ENCODE measurements around the gene STXBP6.

Gene STXBP6

DNA sequence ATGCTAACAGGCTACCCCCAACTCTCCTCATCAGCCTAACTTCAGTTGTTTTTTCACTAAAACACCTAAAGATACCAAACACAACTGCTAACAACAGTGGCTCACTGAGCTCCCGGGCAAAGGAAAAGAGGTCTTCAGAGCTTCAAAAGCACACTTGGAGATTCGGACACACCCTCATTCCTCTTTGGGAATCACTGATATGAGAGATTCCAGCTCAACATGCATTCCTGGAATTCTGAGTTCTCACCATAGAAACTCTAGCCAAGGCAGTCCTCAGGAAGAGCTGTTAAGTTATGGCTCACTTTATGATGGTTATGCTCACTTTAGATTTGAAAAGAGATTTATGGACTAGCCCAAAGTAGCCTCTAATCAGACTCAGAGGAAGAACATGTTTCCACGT is 40.1 kb downstream of the STXBP6 start:
- H3K9me3 ChIP-seq (ENCODE audit: control insufficient read depth, low read depth, low read length): no peaks in the 10 kb centered on the region
- H3K27me3 ChIP-seq (ENCODE audit: control insufficient read depth, insufficient read depth, low read length): no peaks in the 10 kb centered on the region
- no peak overlapping the region for H3K4me3 ChIP-seq (ENCODE audit: low read length)
- peaks cover 8% of the 10 kb centered on the region for H3K4me1 ChIP-seq (ENCODE audit: control insufficient read depth, low read depth, low read length)
- H3K9ac ChIP-seq (ENCODE audit: low read length): no peak overlapping the region
- H3K27ac ChIP-seq (ENCODE audit: low read length): no peak overlapping the region
- no peaks in the 10 kb centered on the region for H3K36me3 ChIP-seq (ENCODE audit: control insufficient read depth, low read depth, low read length)

- no peak overlapping the region for H3K9ac ChIP-seq (ENCODE audit: low read length)
- H3K9me3 ChIP-seq (ENCODE audit: control insufficient read depth, low read depth, low read length): no peaks in the 10 kb centered on the region
- no peaks in the 10 kb centered on the region for H3K27me3 ChIP-seq (ENCODE audit: control insufficient read depth, insufficient read depth, low read length)
- H3K27ac ChIP-seq (ENCODE audit: low read length): no peak overlapping the region
- H3K4me1 ChIP-seq (ENCODE audit: control insufficient read depth, low read depth, low read length): peaks cover 8% of the 10 kb centered on the region
- no peak overlapping the region for H3K4me3 ChIP-seq (ENCODE audit: low read length)
- H3K36me3 ChIP-seq (ENCODE audit: control insufficient read depth, low read depth, low read length): no peaks in the 10 kb centered on the region
These were observed 42.1 kb downstream of the STXBP6 start for GRCh38 chr14:25007832-25008231.

DNA sequence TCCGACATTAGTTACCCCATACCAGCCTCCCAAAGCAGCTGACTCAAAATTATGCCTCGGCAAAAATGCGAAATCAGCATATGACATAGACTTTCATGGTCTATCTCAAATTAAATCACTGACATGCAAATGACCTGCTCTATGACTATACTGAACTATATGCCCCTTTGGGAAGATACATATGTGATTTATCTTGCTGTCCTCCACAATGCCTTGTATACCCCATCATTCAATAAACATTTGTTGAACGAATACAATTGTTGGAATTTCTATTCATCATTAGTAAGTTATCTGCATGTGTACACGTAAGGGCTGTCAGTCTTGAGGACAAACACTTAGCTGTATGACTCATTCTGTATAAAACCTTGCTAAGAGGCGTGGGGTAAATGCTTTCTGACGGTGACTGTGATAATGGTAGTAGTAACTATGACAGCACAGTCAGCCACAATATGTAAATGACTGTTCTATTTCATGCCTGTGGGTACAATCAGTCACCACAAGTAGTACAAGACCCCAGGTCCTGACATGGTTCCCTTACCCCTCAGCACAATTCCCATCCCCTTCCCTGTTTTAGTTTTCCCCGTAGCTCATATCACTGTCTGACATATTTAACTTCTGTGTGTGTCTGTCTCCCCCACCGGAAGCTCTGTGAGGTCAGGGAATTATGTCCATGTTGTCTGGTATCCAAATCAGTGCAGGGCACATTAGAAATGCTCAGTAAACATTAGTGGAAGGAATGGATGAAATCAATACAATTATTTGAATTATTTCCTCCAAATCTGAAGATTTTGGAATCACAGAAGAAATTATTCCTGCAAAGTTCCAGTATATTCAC is 42.8 kb downstream of the STXBP6 start:
- H3K36me3 ChIP-seq (ENCODE audit: control insufficient read depth, low read depth, low read length): no peaks in the 10 kb centered on the region
- H3K27ac ChIP-seq (ENCODE audit: low read length): no peak overlapping the region
- no peak overlapping the region for H3K9ac ChIP-seq (ENCODE audit: low read length)
- H3K27me3 ChIP-seq (ENCODE audit: control insufficient read depth, insufficient read depth, low read length): no peaks in the 10 kb centered on the region
- no peaks in the 10 kb centered on the region for H3K9me3 ChIP-seq (ENCODE audit: control insufficient read depth, low read depth, low read length)
- peaks cover 8% of the 10 kb centered on the region for H3K4me1 ChIP-seq (ENCODE audit: control insufficient read depth, low read depth, low read length)
- no peak overlapping the region for H3K4me3 ChIP-seq (ENCODE audit: low read length)

DNA sequence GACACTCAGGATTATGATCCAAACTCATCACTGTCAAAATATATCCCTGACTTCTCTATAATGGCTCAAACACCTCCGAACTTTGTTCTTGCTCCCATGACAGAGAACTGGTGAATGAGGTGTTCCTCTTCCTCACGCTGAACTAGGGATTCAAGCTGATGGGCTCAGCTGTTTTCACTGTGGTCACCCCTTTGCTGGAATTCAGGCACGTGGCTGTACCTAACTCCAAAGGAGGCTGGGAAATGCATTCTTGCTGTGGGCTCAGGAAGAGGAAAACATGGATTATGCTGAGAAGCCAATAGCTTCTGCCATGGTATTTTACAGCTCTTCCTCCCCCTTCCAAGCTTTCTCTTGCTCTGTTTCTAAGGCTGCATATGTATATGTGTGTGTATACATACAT is 43.9 kb downstream of the STXBP6 start:
- Histone ChIP-seq H3K36me3 (ENCODE audit: control insufficient read depth, low read depth, low read length) (no peaks in the 10 kb centered on the region), H3K27ac (ENCODE audit: low read length) (no peak overlapping the region), H3K4me3 (ENCODE audit: low read length) (no peak overlapping the region), H3K9me3 (ENCODE audit: control insufficient read depth, low read depth, low read length) (no peaks in the 10 kb centered on the region), H3K27me3 (ENCODE audit: control insufficient read depth, insufficient read depth, low read length) (no peaks in the 10 kb centered on the region), H3K9ac (ENCODE audit: low read length) (no peak overlapping the region), H3K4me1 (ENCODE audit: control insufficient read depth, low read depth, low read length) (peaks cover 8% of the 10 kb centered on the region)

DNA sequence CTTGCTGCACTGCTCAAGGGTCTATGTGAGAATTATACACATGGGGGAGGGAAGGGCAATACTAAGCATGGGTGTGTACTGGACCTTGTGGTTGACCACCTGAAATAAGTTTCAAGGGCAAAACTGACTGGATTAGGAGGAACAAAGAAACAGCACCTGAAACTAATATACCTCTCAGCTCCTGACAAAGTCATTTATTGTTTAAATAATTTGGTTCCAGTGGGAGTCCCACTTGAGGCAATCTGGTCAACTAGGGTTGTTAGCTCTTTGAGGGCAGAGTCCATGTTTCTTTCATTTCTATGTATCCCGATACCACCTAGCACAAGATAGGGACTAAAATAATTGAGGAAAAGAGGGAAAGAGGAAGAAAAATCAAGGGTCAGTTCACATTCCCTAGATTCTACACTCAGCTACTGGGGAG is 45.5 kb downstream of the STXBP6 start:
- Histone ChIP-seq H3K4me3 (ENCODE audit: low read length) (no peak overlapping the region), H3K36me3 (ENCODE audit: control insufficient read depth, low read depth, low read length) (no peaks in the 10 kb centered on the region), H3K27ac (ENCODE audit: low read length) (no peak overlapping the region), H3K9ac (ENCODE audit: low read length) (no peak overlapping the region), H3K27me3 (ENCODE audit: control insufficient read depth, insufficient read depth, low read length) (no peaks in the 10 kb centered on the region), H3K9me3 (ENCODE audit: control insufficient read depth, low read depth, low read length) (no peaks in the 10 kb centered on the region), H3K4me1 (ENCODE audit: control insufficient read depth, low read depth, low read length) (peaks cover under 1% of the 10 kb centered on the region)

DNA sequence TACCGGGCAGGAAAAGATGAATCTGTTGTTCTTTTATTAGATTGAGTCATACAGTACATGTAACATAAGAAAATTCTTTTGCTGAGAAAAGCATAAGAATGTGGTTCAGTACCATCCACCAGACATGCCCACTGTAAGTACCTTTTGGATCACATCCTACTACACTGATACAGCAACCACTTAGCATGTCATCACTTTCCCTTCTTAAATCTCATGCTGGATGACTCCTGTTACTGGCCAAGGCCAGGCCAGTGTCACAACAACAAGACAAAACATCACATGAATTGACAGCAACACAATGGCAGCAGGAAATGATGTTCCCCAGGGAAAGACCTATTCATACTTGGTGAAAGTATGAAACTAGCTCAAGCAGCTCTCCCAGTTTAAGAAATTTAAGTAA is 46.4 kb downstream of the STXBP6 start:
- H3K9ac ChIP-seq (ENCODE audit: low read length): no peak overlapping the region
- H3K9me3 ChIP-seq (ENCODE audit: control insufficient read depth, low read depth, low read length): no peaks in the 10 kb centered on the region
- H3K4me3 ChIP-seq (ENCODE audit: low read length): no peak overlapping the region
- no peaks in the 10 kb centered on the region for H3K4me1 ChIP-seq (ENCODE audit: control insufficient read depth, low read depth, low read length)
- H3K27ac ChIP-seq (ENCODE audit: low read length): no peak overlapping the region
- no peaks in the 10 kb centered on the region for H3K27me3 ChIP-seq (ENCODE audit: control insufficient read depth, insufficient read depth, low read length)
- H3K36me3 ChIP-seq (ENCODE audit: control insufficient read depth, low read depth, low read length): no peaks in the 10 kb centered on the region

DNA sequence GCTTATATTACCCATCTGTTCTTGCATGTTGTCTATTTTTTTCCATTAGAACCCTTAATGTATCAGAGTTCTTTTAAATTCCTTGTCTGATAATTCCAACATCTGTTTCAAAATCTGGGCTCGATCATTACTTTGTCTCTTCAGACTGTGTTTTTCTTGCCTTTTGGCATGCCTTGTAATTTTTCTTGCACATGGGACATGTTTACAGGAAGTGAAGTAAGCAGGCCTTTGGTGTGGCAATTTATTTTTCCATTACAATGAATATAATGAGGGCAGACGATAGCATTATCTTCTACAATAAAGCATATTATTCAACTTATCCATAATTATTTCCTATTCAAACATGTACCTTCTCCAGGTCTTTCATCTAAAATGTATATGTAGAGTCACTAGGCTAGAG is 48.3 kb downstream of the STXBP6 start:
- Histone ChIP-seq H3K9me3 (ENCODE audit: control insufficient read depth, low read depth, low read length) (no peaks in the 10 kb centered on the region), H3K4me1 (ENCODE audit: control insufficient read depth, low read depth, low read length) (no peaks in the 10 kb centered on the region), H3K36me3 (ENCODE audit: control insufficient read depth, low read depth, low read length) (no peaks in the 10 kb centered on the region), H3K9ac (ENCODE audit: low read length) (no peak overlapping the region), H3K27me3 (ENCODE audit: control insufficient read depth, insufficient read depth, low read length) (no peaks in the 10 kb centered on the region), H3K27ac (ENCODE audit: low read length) (no peak overlapping the region), H3K4me3 (ENCODE audit: low read length) (no peak overlapping the region)

DNA sequence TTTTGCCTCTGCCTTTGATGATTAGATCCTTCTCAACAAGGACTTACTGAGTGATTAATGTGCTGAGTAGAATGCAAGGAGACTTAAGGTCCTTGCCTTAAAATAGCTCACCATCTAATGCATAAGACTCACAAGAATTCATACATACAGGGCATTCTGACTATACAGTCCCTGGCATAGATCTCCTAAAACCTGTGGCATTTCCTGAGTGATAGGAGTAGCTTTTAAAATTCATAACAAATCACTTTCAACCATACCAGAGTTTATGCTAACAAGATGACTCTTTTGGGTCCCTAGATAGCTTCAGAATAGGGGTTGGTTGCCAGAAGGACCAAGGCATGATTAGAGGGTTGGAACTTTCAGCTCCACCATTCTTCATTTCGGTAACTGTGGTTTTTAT is 48.8 kb downstream of the STXBP6 start:
- Histone ChIP-seq H3K4me1 (ENCODE audit: control insufficient read depth, low read depth, low read length) (no peaks in the 10 kb centered on the region), H3K27me3 (ENCODE audit: control insufficient read depth, insufficient read depth, low read length) (no peaks in the 10 kb centered on the region), H3K9me3 (ENCODE audit: control insufficient read depth, low read depth, low read length) (no peaks in the 10 kb centered on the region), H3K4me3 (ENCODE audit: low read length) (no peak overlapping the region), H3K27ac (ENCODE audit: low read length) (no peak overlapping the region), H3K9ac (ENCODE audit: low read length) (no peak overlapping the region), H3K36me3 (ENCODE audit: control insufficient read depth, low read depth, low read length) (no peaks in the 10 kb centered on the region)

GRCh38 chr14:24999157-24999556 is 50.8 kb downstream of the STXBP6 start:
- H3K9me3 ChIP-seq (ENCODE audit: control insufficient read depth, low read depth, low read length): no peaks in the 10 kb centered on the region
- no peaks in the 10 kb centered on the region for H3K4me1 ChIP-seq (ENCODE audit: control insufficient read depth, low read depth, low read length)
- H3K27me3 ChIP-seq (ENCODE audit: control insufficient read depth, insufficient read depth, low read length): no peaks in the 10 kb centered on the region
- no peak overlapping the region for H3K4me3 ChIP-seq (ENCODE audit: low read length)
- no peaks in the 10 kb centered on the region for H3K36me3 ChIP-seq (ENCODE audit: control insufficient read depth, low read depth, low read length)
- no peak overlapping the region for H3K9ac ChIP-seq (ENCODE audit: low read length)
- no peak overlapping the region for H3K27ac ChIP-seq (ENCODE audit: low read length)

GRCh38 chr14:24996930-24997725 is 52.8 kb downstream of the STXBP6 start:
- H3K27me3 ChIP-seq (ENCODE audit: control insufficient read depth, insufficient read depth, low read length): no peaks in the 10 kb centered on the region
- no peaks in the 10 kb centered on the region for H3K4me1 ChIP-seq (ENCODE audit: control insufficient read depth, low read depth, low read length)
- no peaks in the 10 kb centered on the region for H3K36me3 ChIP-seq (ENCODE audit: control insufficient read depth, low read depth, low read length)
- no peak overlapping the region for H3K27ac ChIP-seq (ENCODE audit: low read length)
- no peaks in the 10 kb centered on the region for H3K9me3 ChIP-seq (ENCODE audit: control insufficient read depth, low read depth, low read length)
- H3K9ac ChIP-seq (ENCODE audit: low read length): no peak overlapping the region
- H3K4me3 ChIP-seq (ENCODE audit: low read length): no peak overlapping the region

DNA sequence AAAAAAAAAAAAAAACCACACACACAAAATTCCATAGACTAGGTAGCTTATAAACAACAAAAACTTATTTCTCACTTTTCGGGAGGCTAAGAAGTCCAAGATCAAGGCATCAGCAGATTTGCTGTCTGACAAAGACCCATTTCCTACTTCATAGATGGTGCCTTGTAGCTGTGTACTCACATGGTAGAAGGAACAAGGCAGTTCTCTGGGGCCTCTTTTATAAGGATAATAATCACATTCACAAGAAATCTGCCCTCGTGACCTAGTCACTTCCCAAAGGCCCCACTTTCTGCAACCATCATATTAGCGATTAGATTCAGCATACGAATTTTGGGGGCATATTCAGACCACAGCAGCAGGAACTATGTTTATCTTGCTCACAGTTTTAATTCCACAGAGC is 54.9 kb downstream of the STXBP6 start:
- Histone ChIP-seq H3K9ac (ENCODE audit: low read length) (no peak overlapping the region), H3K4me3 (ENCODE audit: low read length) (no peak overlapping the region), H3K27ac (ENCODE audit: low read length) (no peak overlapping the region), H3K4me1 (ENCODE audit: control insufficient read depth, low read depth, low read length) (no peaks in the 10 kb centered on the region), H3K27me3 (ENCODE audit: control insufficient read depth, insufficient read depth, low read length) (no peaks in the 10 kb centered on the region), H3K9me3 (ENCODE audit: control insufficient read depth, low read depth, low read length) (no peaks in the 10 kb centered on the region), H3K36me3 (ENCODE audit: control insufficient read depth, low read depth, low read length) (no peaks in the 10 kb centered on the region)

- Histone ChIP-seq H3K9me3 (ENCODE audit: control insufficient read depth, low read depth, low read length) (no peaks in the 10 kb centered on the region), H3K4me3 (ENCODE audit: low read length) (no peak overlapping the region), H3K4me1 (ENCODE audit: control insufficient read depth, low read depth, low read length) (no peaks in the 10 kb centered on the region), H3K36me3 (ENCODE audit: control insufficient read depth, low read depth, low read length) (no peaks in the 10 kb centered on the region), H3K27me3 (ENCODE audit: control insufficient read depth, insufficient read depth, low read length) (no peaks in the 10 kb centered on the region), H3K9ac (ENCODE audit: low read length) (no peak overlapping the region), H3K27ac (ENCODE audit: low read length) (no peak overlapping the region)
These were observed 56.3 kb downstream of the STXBP6 start for GRCh38 chr14:24993631-24994030.
